K562 (cell line): ENCODE data around the gene PPP2R2D. TPM values are rescaled to one million over a fixed set of nuclear protein-coding genes. Genes with fewer than 3 reads are reported as not detected.

ENCODE experiments used
- ATAC-seq: fragments of 200-7000 bp; cut with Tn5 transposase; 3 replicates; pipeline ENCODE4 v1.9.1; 2020; ENCODE audit warnings: moderate library complexity
- BruUV-seq: library from RNA; stranded (reverse); fragments of 400-500 nt; replicated peaks from 2 replicates; lab custom pipeline; 2021; lab: Mats Ljungman, UMichigan
- CTCF ChIA-PET: fragments of 300-600 bp; formaldehyde crosslinking; extraction: SDS; loops from one replicate; lab custom pipeline; 2021; ENCODE audit warnings: low intra/inter-chr PET ratio; lab: Yijun Ruan, JAX
- POLR2A ChIA-PET: fragments of 300-600, 350-650 bp; sonication (Branson Sonifier 250); formaldehyde crosslinking; extraction: SDS; loops from one replicate; lab custom pipeline; 2021; ENCODE audit warnings: antibody characterized with exemption, inconsistent platforms; lab: Yijun Ruan, JAX
- DNase-seq, 4 experiments: peaks; one replicate each; pipeline versions ENCODE4 v3.0.0 to v3.0.0-alpha.2; 2011 to 2018; ENCODE audit warnings: low spot score in 3 of 4, mixed read lengths in 3 of 4; ENCODE audit errors: extremely low read depth in 1 of 4
- FAIRE-seq: peaks from 2 replicates; lab custom pipeline; 2011; peaks lifted over from hg19 to GRCh38; lab: Jason Lieb, UNC
- H2AFZ ChIP-seq: 2 replicates; pipeline ENCODE4 v1.6.0; 2011; ENCODE audit warnings: low read depth, low read length, control low read depth, inconsistent platforms
- H3K27ac ChIP-seq: fragments of 200-600 bp; 3 replicates; pipeline ENCODE4 v1.8.0; 2011; ENCODE audit warnings: low read depth, mild to moderate bottlenecking, control low read depth, inconsistent platforms, low read length, moderate library complexity, mixed read lengths; ENCODE audit errors: extremely low read depth
- H3K27me3 ChIP-seq, 2 experiments: fragments of 300-600 bp in 1 of 2; 2 replicates in 1 of 2; 3 replicates in 1 of 2; pipeline versions ENCODE4 v1.6.0 to v1.8.0; 2011; ENCODE audit warnings: inconsistent platforms in 2 of 2, low read length in 2 of 2, mild to moderate bottlenecking in 1 of 2, mixed read lengths in 1 of 2, moderate library complexity in 1 of 2; ENCODE audit not compliant: control insufficient read depth in 2 of 2, insufficient read depth in 2 of 2
- H3K36me3 ChIP-seq: fragments of 300-600 bp; 3 replicates; pipeline ENCODE4 v1.8.0; 2011; ENCODE audit warnings: mild to moderate bottlenecking, low read length, inconsistent platforms; ENCODE audit not compliant: control insufficient read depth, insufficient read depth
- H3K4me1 ChIP-seq, 2 experiments: fragments of 200-600 bp in 1 of 2; replicated peaks in 1 of 2; 2 replicates in 1 of 2; 3 replicates in 1 of 2; pipeline versions ENCODE4 v1.5.1 to v1.8.0; 2011; ENCODE audit warnings: inconsistent platforms in 2 of 2, low read length in 2 of 2, mild to moderate bottlenecking in 1 of 2, mixed read lengths in 1 of 2, moderate library complexity in 1 of 2; ENCODE audit not compliant: control insufficient read depth in 2 of 2, insufficient read depth in 2 of 2
- H3K4me2 ChIP-seq: 2 replicates; pipeline ENCODE4 v1.6.1; 2011; ENCODE audit warnings: low read length, control low read depth, inconsistent platforms, mixed read lengths; ENCODE audit not compliant: insufficient read depth
- H3K4me3 ChIP-seq: fragments of 200-600 bp; sonication (generic), shearing (Covaris generic); 2 replicates; pipeline ENCODE4 v1.5.1; 2016; ENCODE audit warnings: control low read depth, inconsistent platforms
- H3K79me2 ChIP-seq: fragments of 200-600 bp; 3 replicates; pipeline ENCODE4 v1.8.0; 2011; ENCODE audit warnings: low read length, inconsistent platforms; ENCODE audit not compliant: control insufficient read depth, insufficient read depth
- H3K9ac ChIP-seq, 2 experiments: 2 replicates each; pipeline versions ENCODE4 v1.6.0 to v1.6.1; 2011; ENCODE audit warnings: low read depth in 2 of 2, low read length in 2 of 2, control low read depth in 1 of 2, inconsistent platforms in 1 of 2, mild to moderate bottlenecking in 1 of 2, mixed read lengths in 1 of 2; ENCODE audit not compliant: insufficient read depth in 1 of 2
- H3K9me1 ChIP-seq: one replicate; pipeline ENCODE4 v1.6.0; 2011; ENCODE audit warnings: inconsistent platforms, mild to moderate bottlenecking, low read length, moderate library complexity; ENCODE audit not compliant: control insufficient read depth, insufficient read depth
- H3K9me3 ChIP-seq: replicated peaks from 2 replicates; pipeline ENCODE4 v1.5.1; 2011; ENCODE audit warnings: low read depth, low read length, inconsistent platforms; ENCODE audit not compliant: control insufficient read depth, insufficient read depth
- H4K20me1 ChIP-seq: replicated peaks from 2 replicates; pipeline ENCODE4 v1.6.1; 2011; ENCODE audit warnings: low read length, inconsistent platforms, mixed read lengths; ENCODE audit not compliant: control insufficient read depth, insufficient read depth
- ATF1 ChIP-seq, 2 experiments: fragments of 450-650 bp in 1 of 2; IDR thresholded peaks; 2 replicates each; pipeline ENCODE4 v1.6.1; 2016; ENCODE audit warnings: missing compliant biosample characterization in 1 of 2, missing genetic modification characterization in 1 of 2
- BHLHE40 ChIP-seq: IDR thresholded peaks from 2 replicates; pipeline ENCODE4 v1.6.1; 2011; ENCODE audit warnings: low read length, improper control_type of control experiment
- PHB ChIP-seq: fragments of 250-450 bp; sonication (Bioruptor Pico); IDR thresholded peaks from 2 replicates; pipeline ENCODE4 v1.5.0; 2021
- PTRF ChIP-seq: fragments of 450-650 bp; IDR thresholded peaks from 2 replicates; pipeline ENCODE4 v1.6.1; 2016; ENCODE audit warnings: mild to moderate bottlenecking, missing genetic modification characterization, missing compliant biosample characterization
- RBM14 ChIP-seq: fragments of 200-400 bp; formaldehyde crosslinking; IDR thresholded peaks from 2 replicates; pipeline ENCODE4 v1.6.1; 2018; ENCODE audit warnings: low read depth, mild to moderate bottlenecking, low read length, moderate library complexity, borderline replicate concordance; ENCODE audit not compliant: insufficient read depth
- SMARCA4 ChIP-seq: fragments of 450-650 bp; IDR thresholded peaks from 2 replicates; pipeline ENCODE4 v1.6.1; 2016
- TARDBP ChIP-seq: fragments of 450-650 bp; IDR thresholded peaks from 2 replicates; pipeline ENCODE4 v1.6.1; 2016
- TBL1XR1 ChIP-seq, 2 experiments: IDR thresholded peaks; 2 replicates each; pipeline ENCODE4 v1.6.1; 2012; ENCODE audit warnings: improper control_type of control experiment in 2 of 2, low read length in 2 of 2, mild to moderate bottlenecking in 1 of 2
- ZNF589 ChIP-seq: fragments of 200-800 bp; sonication (Bioruptor generic); IDR thresholded peaks from 2 replicates; pipeline ENCODE4 v1.6.1; 2016; ENCODE audit warnings: low read depth, missing genetic modification characterization, missing compliant biosample characterization
- WGBS: fragments of 100-300 bp; shearing (Covaris generic); methylation state at CpG from one replicate; pipeline ENCODE4 v1.1.6; 2016; ENCODE audit warnings: low coverage, mixed read lengths; ENCODE audit not compliant: insufficient coverage; ENCODE audit errors: missing lambda C conversion rate; 5-methylcytosine and 5-hydroxymethylcytosine counted together
- in situ Hi-C: fragments of 300-500 bp; cut with MboI; formaldehyde crosslinking; loops from 4 replicates; pipeline ENCODE4 v1.15.0; 2018; ENCODE audit warnings: inconsistent platforms, mixed read lengths
- intact Hi-C: fragments of 100-400 bp; cut with micrococcal nuclease; formaldehyde crosslinking; loops from 2 replicates; pipeline ENCODE4 v1.14.2; 2022
- polyA plus RNA-seq, 8 experiments: library from polyadenylated mRNA; depleted of rRNA in 4 of 8; stranded (reverse) in 5 of 8; unstranded in 3 of 8; fragments of >200 nt; fragmentation: Nextera tagmentation in 2 of 8; fragmentation: Illumina TruSeq in 1 of 8; extraction: Ambion mirVana in 2 of 8; extraction: Trizol in 1 of 8; gene quantifications; 2 replicates each; pipeline versions ENCODE4 v1.2.1 to v1.2.3, GENCODE V29; 2011 to 2014; ENCODE audit warnings: inconsistent platforms in 1 of 8, missing spikeins in 1 of 8
- total RNA-seq, 7 experiments: library from RNA; depleted of rRNA in 6 of 7; stranded (reverse); fragments of >200 nt in 6 of 7; fragmentation: Illumina TruSeq in 2 of 7; extraction: Trizol in 2 of 7; gene quantifications; 2 replicates each; pipeline versions ENCODE4 v1.2.1 to v1.2.3, GENCODE V29; 2011 to 2021; ENCODE audit warnings: low replicate concordance in 1 of 7
- TF ChIP-seq, protein P1 (sequence below): IDR thresholded peaks from 3 replicates; pipeline ENCODE4 v1.6.1; 2011; ENCODE audit warnings: borderline replicate concordance, mild to moderate bottlenecking; ENCODE audit not compliant: insufficient read length, insufficient read depth
- TF ChIP-seq, protein P2 (sequence below): fragments of 250-450 bp; sonication (Bioruptor Pico); IDR thresholded peaks from 2 replicates; pipeline ENCODE4 v1.5.0; 2020; ENCODE audit warnings: mild to moderate bottlenecking, borderline replicate concordance
- TF ChIP-seq, protein P3 (sequence below): fragments of 450-650 bp; IDR thresholded peaks from 2 replicates; pipeline ENCODE4 v1.6.1; 2016
- TF ChIP-seq, protein P4 (sequence below): fragments of 450-650 bp; formaldehyde crosslinking; IDR thresholded peaks from 2 replicates; pipeline ENCODE4 v1.4.0; 2020; ENCODE audit warnings: mild to moderate bottlenecking, moderate library complexity
- TF ChIP-seq, protein P5 (sequence below): IDR thresholded peaks from 2 replicates; pipeline ENCODE4 v1.6.1; 2011; ENCODE audit not compliant: insufficient read length; ENCODE audit errors: extremely low read depth

The PPP2R2D gene
- total and polyA plus RNA-seq, 9 of the 15 experiments (the other 6 are each of a cell fraction or from before 2014, with no cell fraction given), result 1.9 to 37.0 (median 26.8) TPM

DNA sequence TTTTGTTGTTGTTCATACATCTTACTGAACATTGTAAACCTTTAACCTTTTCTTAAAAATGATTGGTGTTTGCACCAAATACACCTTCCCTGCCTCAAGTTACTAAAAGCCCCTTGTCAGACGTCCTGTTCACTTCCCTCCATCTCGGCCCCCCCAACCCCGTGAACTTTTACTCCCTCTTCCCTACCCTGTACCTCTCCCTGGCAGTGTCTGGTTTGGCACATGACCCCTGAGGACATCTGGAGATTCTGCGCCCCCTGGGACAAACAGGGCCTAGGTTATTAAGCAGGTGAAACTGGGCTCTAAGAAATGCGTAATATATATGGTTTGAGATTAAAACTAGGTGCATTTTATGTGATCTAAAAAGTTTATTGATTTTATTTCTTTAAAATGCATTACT lies 1.4 kb downstream of the PPP2R2D start (continued):
- TF ChIP-seq ATF1 (CRISPR knock-in tag; IDR thresholded peaks at IDR 0.05) (no peak), ATF1 (tag; IDR thresholded peaks at IDR 0.05) (no peak), PHB (CRISPR knock-in tag) (no peak)

DNA sequence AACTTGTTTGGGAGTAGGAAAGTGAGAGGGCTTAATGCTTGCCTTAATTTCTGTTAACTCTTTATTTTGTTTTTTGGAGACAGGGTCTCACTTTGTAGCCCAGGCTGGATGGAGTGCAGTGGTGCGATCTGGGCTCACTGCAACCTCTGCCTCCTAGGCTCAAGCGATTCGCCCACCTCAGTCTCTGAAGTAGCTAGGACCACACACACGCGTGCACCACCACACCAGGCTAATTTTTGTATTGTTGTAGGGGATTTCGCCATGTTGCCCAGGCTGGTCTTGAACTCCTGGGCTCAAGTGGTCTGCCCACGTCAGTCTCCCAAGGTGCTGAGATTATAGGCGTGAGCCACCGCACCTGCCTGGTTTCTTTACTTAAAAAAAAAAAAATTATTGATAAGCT lies 1.9 kb downstream of the PPP2R2D start:
- DNase-seq, result no peak
- Histone ChIP-seq H2AFZ (no peak overlapping the region), H3K36me3 (peaks cover 41% of the 10 kb centered on the region; the same call in 2 of the 3 replicates), H3K4me3 (peak overlapping the region; percentile 81; the same call in 1 of the 2 replicates), H3K9ac (peak overlapping the region; percentile 85 to 89), H3K9me3 (no peaks in the 10 kb centered on the region), H4K20me1 (peaks cover 15% of the 10 kb centered on the region), H3K79me2 (peaks cover 65% of the 10 kb centered on the region), H3K27ac (no peak overlapping the region; the same call in 2 of the 3 replicates), H3K4me2 (peak overlapping the region; percentile 80), H3K4me1 (peaks cover 38 to 41% of the 10 kb centered on the region in 2 experiments), H3K9me1 (no peaks in the 10 kb centered on the region), H3K27me3 (no peaks in the 10 kb centered on the region)
- ATAC-seq, result no peak
- ChIA-PET POLR2A (interaction anchor here (4.6 kb wide), 1 partner anchor 11 kb away, joined by 37 read pairs; no protein-coding TSS in a partner anchor), CTCF (no interaction called here)
- 55% methylated on average over 7 of the region's 9 CpGs for WGBS
- FAIRE-seq, result no peak
- intact Hi-C loops (loop anchor here (10.0 kb wide), 1 partner anchor 82 kb away; the partner anchor contains the start of gene BNIP3), in situ Hi-C loops (no loop called here)
- BruUV-seq, result no TSS peak
- TF ChIP-seq BHLHE40 (no peak), RBM14 (no peak), SMARCA4 (no peak), ZNF589 (CRISPR knock-in tag) (no peak), PTRF (no peak), TBL1XR1 (IDR thresholded peaks at IDR 0.05; ENCODE audit: low read length in 2 of 2) (no peak), TARDBP (no peak)
- TF ChIP-seq, protein P1, sequence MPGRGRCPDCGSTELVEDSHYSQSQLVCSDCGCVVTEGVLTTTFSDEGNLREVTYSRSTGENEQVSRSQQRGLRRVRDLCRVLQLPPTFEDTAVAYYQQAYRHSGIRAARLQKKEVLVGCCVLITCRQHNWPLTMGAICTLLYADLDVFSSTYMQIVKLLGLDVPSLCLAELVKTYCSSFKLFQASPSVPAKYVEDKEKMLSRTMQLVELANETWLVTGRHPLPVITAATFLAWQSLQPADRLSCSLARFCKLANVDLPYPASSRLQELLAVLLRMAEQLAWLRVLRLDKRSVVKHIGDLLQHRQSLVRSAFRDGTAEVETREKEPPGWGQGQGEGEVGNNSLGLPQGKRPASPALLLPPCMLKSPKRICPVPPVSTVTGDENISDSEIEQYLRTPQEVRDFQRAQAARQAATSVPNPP, result no peak
- TF ChIP-seq, protein P2, sequence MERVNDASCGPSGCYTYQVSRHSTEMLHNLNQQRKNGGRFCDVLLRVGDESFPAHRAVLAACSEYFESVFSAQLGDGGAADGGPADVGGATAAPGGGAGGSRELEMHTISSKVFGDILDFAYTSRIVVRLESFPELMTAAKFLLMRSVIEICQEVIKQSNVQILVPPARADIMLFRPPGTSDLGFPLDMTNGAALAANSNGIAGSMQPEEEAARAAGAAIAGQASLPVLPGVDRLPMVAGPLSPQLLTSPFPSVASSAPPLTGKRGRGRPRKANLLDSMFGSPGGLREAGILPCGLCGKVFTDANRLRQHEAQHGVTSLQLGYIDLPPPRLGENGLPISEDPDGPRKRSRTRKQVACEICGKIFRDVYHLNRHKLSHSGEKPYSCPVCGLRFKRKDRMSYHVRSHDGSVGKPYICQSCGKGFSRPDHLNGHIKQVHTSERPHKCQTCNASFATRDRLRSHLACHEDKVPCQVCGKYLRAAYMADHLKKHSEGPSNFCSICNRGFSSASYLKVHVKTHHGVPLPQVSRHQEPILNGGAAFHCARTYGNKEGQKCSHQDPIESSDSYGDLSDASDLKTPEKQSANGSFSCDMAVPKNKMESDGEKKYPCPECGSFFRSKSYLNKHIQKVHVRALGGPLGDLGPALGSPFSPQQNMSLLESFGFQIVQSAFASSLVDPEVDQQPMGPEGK, result no peak
- TF ChIP-seq, protein P3, sequence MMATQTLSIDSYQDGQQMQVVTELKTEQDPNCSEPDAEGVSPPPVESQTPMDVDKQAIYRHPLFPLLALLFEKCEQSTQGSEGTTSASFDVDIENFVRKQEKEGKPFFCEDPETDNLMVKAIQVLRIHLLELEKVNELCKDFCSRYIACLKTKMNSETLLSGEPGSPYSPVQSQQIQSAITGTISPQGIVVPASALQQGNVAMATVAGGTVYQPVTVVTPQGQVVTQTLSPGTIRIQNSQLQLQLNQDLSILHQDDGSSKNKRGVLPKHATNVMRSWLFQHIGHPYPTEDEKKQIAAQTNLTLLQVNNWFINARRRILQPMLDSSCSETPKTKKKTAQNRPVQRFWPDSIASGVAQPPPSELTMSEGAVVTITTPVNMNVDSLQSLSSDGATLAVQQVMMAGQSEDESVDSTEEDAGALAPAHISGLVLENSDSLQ, result no peak
- TF ChIP-seq, protein P4, sequence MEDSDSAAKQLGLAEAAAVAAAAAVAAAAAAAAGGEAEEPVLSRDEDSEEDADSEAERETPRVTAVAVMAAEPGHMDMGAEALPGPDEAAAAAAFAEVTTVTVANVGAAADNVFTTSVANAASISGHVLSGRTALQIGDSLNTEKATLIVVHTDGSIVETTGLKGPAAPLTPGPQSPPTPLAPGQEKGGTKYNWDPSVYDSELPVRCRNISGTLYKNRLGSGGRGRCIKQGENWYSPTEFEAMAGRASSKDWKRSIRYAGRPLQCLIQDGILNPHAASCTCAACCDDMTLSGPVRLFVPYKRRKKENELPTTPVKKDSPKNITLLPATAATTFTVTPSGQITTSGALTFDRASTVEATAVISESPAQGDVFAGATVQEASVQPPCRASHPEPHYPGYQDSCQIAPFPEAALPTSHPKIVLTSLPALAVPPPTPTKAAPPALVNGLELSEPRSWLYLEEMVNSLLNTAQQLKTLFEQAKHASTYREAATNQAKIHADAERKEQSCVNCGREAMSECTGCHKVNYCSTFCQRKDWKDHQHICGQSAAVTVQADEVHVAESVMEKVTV, result no peak
- TF ChIP-seq, protein P5, sequence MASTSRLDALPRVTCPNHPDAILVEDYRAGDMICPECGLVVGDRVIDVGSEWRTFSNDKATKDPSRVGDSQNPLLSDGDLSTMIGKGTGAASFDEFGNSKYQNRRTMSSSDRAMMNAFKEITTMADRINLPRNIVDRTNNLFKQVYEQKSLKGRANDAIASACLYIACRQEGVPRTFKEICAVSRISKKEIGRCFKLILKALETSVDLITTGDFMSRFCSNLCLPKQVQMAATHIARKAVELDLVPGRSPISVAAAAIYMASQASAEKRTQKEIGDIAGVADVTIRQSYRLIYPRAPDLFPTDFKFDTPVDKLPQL, result no peak
